ENCODE results near the gene CYTH1. TPM values are rescaled to one million over a fixed set of nuclear protein-coding genes. Genes with fewer than 3 reads are reported as not detected.

The CYTH1 gene
- total and polyA plus RNA-seq, 4 donors = 15.4 to 32.1 (median 20.6) TPM

DNA sequence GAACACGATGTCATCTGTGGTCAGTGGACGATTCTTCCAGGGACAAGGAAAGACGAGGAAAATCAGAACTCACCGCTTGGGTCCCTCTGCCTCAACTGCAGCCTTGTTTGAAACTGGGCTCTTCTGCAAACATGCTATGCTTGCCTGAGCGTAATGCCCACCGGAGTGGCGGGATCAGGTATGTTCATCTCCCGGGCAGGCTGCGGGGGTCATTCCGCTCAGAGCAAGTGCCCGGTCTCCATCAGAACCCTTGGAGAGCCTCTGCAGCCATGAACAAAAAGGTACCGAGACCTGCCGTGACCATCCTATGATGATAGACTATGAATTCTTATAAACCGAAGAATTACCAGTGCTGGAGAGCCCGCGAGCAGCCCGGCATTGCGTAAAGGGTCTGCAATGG lies 140.4 kb downstream of the CYTH1 start:
- Histone ChIP-seq H3K9me3 (ENCODE audit: control insufficient read depth in 4 of 4, low read length in 3 of 4) (no peaks in the 10 kb centered on the region), H3K4me1 (ENCODE audit: control insufficient read depth in 4 of 4, insufficient read depth in 4 of 4, low read length in 3 of 4) (no peaks in the 10 kb centered on the region), H3K27ac (ENCODE audit: low read depth in 1 of 2, low read length in 2 of 2) (no peak overlapping the region), H3K9ac (ENCODE audit: low read depth in 1 of 2, low read length in 2 of 2) (no peak overlapping the region), H3K27me3 (ENCODE audit: control insufficient read depth in 4 of 4, insufficient read depth in 4 of 4, low read length in 3 of 4) (no peaks in the 10 kb centered on the region), H3K4me3 (ENCODE audit: low read depth in 1 of 3, low read length in 3 of 3) (no peak overlapping the region), H3K36me3 (ENCODE audit: control insufficient read depth in 4 of 4, insufficient read depth in 3 of 4, low read depth in 1 of 4, low read length in 3 of 4) (no peaks in the 10 kb centered on the region)
- 95% methylated on average over 18 of the region's 18 CpGs for WGBS
- no peak for DNase-seq (ENCODE audit: low spot score)
- TF ChIP-seq, protein P1, sequence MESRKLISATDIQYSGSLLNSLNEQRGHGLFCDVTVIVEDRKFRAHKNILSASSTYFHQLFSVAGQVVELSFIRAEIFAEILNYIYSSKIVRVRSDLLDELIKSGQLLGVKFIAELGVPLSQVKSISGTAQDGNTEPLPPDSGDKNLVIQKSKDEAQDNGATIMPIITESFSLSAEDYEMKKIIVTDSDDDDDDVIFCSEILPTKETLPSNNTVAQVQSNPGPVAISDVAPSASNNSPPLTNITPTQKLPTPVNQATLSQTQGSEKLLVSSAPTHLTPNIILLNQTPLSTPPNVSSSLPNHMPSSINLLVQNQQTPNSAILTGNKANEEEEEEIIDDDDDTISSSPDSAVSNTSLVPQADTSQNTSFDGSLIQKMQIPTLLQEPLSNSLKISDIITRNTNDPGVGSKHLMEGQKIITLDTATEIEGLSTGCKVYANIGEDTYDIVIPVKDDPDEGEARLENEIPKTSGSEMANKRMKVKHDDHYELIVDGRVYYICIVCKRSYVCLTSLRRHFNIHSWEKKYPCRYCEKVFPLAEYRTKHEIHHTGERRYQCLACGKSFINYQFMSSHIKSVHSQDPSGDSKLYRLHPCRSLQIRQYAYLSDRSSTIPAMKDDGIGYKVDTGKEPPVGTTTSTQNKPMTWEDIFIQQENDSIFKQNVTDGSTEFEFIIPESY (IDR thresholded peaks at IDR 0.05) = no peak
- TF ChIP-seq JUND (IDR thresholded peaks at IDR 0.05) (no peak), FOXA2 (IDR thresholded peaks at IDR 0.05) (no peak), SP1 (IDR thresholded peaks at IDR 0.05) (no peak), HNF4G (IDR thresholded peaks at IDR 0.05) (no peak), TAF1 (conservative IDR thresholded peaks at IDR 0.05) (no peak), NR2F2 (IDR thresholded peaks at IDR 0.05) (no peak), GABPA (IDR thresholded peaks at IDR 0.05 in 1 of 2, conservative IDR thresholded peaks at IDR 0.05 in 1 of 2) (no peak), FOXA1 (IDR thresholded peaks at IDR 0.05) (no peak), RAD21 (IDR thresholded peaks at IDR 0.05) (no peak), HNF4A (conservative IDR thresholded peaks at IDR 0.05) (no peak)
- TF ChIP-seq, protein P2, sequence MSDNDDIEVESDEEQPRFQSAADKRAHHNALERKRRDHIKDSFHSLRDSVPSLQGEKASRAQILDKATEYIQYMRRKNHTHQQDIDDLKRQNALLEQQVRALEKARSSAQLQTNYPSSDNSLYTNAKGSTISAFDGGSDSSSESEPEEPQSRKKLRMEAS (IDR thresholded peaks at IDR 0.05) = no peak
- TF ChIP-seq, protein P3, sequence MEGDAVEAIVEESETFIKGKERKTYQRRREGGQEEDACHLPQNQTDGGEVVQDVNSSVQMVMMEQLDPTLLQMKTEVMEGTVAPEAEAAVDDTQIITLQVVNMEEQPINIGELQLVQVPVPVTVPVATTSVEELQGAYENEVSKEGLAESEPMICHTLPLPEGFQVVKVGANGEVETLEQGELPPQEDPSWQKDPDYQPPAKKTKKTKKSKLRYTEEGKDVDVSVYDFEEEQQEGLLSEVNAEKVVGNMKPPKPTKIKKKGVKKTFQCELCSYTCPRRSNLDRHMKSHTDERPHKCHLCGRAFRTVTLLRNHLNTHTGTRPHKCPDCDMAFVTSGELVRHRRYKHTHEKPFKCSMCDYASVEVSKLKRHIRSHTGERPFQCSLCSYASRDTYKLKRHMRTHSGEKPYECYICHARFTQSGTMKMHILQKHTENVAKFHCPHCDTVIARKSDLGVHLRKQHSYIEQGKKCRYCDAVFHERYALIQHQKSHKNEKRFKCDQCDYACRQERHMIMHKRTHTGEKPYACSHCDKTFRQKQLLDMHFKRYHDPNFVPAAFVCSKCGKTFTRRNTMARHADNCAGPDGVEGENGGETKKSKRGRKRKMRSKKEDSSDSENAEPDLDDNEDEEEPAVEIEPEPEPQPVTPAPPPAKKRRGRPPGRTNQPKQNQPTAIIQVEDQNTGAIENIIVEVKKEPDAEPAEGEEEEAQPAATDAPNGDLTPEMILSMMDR (IDR thresholded peaks at IDR 0.05; ENCODE audit: low read depth, low read length, missing input control) = no peak

DNA sequence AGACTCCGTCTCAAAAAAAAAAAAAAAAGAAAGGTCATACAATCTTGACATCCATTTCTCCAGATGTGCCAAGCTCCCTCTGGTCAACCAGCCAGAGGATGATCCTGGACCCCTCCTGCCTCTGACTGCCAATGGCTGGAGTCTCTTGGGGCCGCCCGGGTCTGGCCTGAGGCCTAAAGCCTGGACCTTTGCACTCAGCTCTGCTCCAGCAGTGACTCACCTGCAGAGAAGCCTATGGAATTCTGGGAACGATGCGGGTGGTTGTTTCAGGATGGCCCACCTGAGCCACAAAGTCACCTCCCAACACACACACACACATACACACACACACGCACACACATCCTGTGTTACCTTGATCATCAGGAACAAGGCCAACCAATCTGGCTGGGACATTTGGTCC lies 140.8 kb downstream of the CYTH1 start:
- no peak overlapping the region for H3K27ac ChIP-seq (ENCODE audit: low read depth in 1 of 2, low read length in 2 of 2)
- no peak for DNase-seq (ENCODE audit: low spot score)
- WGBS = 92% methylated on average over 6 of the region's 6 CpGs
- no peaks in the 10 kb centered on the region for H3K36me3 ChIP-seq (ENCODE audit: control insufficient read depth in 4 of 4, insufficient read depth in 3 of 4, low read depth in 1 of 4, low read length in 3 of 4)
- H3K4me1 ChIP-seq (ENCODE audit: control insufficient read depth in 4 of 4, insufficient read depth in 4 of 4, low read length in 3 of 4) = no peaks in the 10 kb centered on the region
- H3K27me3 ChIP-seq (ENCODE audit: control insufficient read depth in 4 of 4, insufficient read depth in 4 of 4, low read length in 3 of 4) = no peaks in the 10 kb centered on the region
- H3K4me3 ChIP-seq (ENCODE audit: low read depth in 1 of 3, low read length in 3 of 3) = no peak overlapping the region
- H3K9me3 ChIP-seq (ENCODE audit: control insufficient read depth in 4 of 4, low read length in 3 of 4) = no peaks in the 10 kb centered on the region
- TF ChIP-seq, protein P3 (IDR thresholded peaks at IDR 0.05; ENCODE audit: low read depth, low read length, missing input control) = no peak
- TF ChIP-seq NR2F2 (IDR thresholded peaks at IDR 0.05) (no peak), EGR1 (IDR thresholded peaks at IDR 0.05; ENCODE audit: low read depth in 2 of 2) (no peak), FOXA1 (IDR thresholded peaks at IDR 0.05) (no peak), RAD21 (IDR thresholded peaks at IDR 0.05) (no peak), TAF1 (conservative IDR thresholded peaks at IDR 0.05) (no peak), SP1 (IDR thresholded peaks at IDR 0.05) (no peak), JUND (IDR thresholded peaks at IDR 0.05) (no peak)
- TF ChIP-seq, protein P1 (IDR thresholded peaks at IDR 0.05) = no peak
- TF ChIP-seq, protein P2 (IDR thresholded peaks at IDR 0.05) = no peak
- TF ChIP-seq, protein P4, sequence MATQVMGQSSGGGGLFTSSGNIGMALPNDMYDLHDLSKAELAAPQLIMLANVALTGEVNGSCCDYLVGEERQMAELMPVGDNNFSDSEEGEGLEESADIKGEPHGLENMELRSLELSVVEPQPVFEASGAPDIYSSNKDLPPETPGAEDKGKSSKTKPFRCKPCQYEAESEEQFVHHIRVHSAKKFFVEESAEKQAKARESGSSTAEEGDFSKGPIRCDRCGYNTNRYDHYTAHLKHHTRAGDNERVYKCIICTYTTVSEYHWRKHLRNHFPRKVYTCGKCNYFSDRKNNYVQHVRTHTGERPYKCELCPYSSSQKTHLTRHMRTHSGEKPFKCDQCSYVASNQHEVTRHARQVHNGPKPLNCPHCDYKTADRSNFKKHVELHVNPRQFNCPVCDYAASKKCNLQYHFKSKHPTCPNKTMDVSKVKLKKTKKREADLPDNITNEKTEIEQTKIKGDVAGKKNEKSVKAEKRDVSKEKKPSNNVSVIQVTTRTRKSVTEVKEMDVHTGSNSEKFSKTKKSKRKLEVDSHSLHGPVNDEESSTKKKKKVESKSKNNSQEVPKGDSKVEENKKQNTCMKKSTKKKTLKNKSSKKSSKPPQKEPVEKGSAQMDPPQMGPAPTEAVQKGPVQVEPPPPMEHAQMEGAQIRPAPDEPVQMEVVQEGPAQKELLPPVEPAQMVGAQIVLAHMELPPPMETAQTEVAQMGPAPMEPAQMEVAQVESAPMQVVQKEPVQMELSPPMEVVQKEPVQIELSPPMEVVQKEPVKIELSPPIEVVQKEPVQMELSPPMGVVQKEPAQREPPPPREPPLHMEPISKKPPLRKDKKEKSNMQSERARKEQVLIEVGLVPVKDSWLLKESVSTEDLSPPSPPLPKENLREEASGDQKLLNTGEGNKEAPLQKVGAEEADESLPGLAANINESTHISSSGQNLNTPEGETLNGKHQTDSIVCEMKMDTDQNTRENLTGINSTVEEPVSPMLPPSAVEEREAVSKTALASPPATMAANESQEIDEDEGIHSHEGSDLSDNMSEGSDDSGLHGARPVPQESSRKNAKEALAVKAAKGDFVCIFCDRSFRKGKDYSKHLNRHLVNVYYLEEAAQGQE (IDR thresholded peaks at IDR 0.05) = no peak
- no peak overlapping the region for H3K9ac ChIP-seq (ENCODE audit: low read depth in 1 of 2, low read length in 2 of 2)
